Measurements from ENCODE around the gene SERINC4.
"Not testable (repeated sequence)": the region's sequence is repeated elsewhere in the genome, so short reads cannot be mapped to it uniquely, and the experiment has no call there.

The SERINC4 gene

DNA sequence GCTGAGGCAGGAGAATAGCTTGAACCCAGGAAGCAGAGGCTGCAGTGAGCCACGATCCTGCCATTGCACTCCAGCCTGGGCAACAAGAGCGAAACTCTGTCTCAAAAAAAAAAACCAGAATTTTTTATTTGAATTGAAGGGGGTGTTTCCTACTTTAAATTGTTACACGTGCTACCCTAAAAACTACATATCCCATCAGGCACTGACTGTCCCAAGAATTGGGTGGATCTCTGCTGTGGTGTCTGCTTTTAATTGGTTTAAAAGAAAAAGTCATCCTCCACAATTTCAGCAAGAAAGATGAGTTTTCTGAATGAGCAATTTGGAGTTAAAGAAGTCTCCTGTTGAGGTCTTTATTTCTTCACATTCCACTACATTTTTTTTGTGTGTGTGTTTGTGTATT is 51.6 kb downstream of the SERINC4 start:
- no peak for DNase-seq

GRCh38 chr15:43746903-43747309 is 53.1 kb downstream of the SERINC4 start:
- not testable (repeated sequence) for DNase-seq

DNA sequence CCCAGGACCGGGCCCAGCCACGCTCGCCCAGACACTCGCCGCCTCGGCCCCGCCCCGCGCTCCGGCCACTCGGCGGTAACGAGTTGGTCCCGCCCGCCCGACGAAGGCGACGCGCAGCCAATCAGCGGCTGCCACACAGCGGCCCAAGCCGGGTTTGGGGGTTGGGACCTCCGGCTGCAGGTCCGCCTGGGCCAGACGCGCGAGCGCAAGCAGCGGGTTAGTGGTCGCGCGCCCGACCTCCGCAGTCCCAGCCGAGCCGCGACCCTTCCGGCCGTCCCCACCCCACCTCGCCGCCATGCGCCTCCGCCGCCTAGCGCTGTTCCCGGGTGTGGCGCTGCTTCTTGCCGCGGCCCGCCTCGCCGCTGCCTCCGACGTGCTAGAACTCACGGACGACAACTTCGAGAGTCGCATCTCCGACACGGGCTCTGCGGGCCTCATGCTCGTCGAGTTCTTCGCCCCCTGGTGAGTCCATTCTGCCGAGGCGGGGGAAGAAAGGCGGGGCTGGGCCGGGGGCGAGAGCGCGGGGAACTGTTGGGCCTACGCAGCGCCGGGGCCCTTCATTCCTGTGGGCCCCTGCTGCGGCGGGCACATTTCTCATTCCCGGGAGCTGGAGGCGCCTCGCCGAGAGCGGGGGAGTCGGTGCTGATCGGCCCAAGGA is 53.6 kb downstream of the SERINC4 start, which contains the start of gene PDIA3:
Gene PDIA3, plus strand, starts transcription at position 194 of the 658 bp plus-strand sequence. Its CDS starts 102 bp downstream, at position 296.
- peak; percentile 84 for DNase-seq
